Retinal pigment epithelial cell (primary cell): Measurements from ENCODE around the gene EGFL7.

Experiments
- DNase-seq: peaks from one replicate; pipeline ENCODE4 v3.0.0-alpha.2; 2010; ENCODE audit warnings: low read depth
- H3K4me3 ChIP-seq: 2 replicates; pipeline ENCODE4 v1.5.1; 2011; ENCODE audit warnings: mild to moderate bottlenecking, low read length, control low read depth, moderate library complexity
- CTCF ChIP-seq: conservative IDR thresholded peaks from 2 replicates; pipeline ENCODE4 v1.5.1; 2011; ENCODE audit warnings: low read depth, low read length, control low read depth, inconsistent platforms

EGFL7 gene

GRCh38 chr9:136688274-136689107 is 25.8 kb downstream of the EGFL7 start:
- no peak for TF ChIP-seq CTCF
- no peak for DNase-seq
- H3K4me3 ChIP-seq, result no peak overlapping the region

- TF ChIP-seq CTCF, result no peak
- no peak overlapping the region for H3K4me3 ChIP-seq
- DNase-seq, result no peak
These were observed 26.4 kb downstream of the EGFL7 start for GRCh38 chr9:136689108-136689460.

GRCh38 chr9:136690104-136690805 is 27.5 kb downstream of the EGFL7 start:
- H3K4me3 ChIP-seq, result no peak overlapping the region
- TF ChIP-seq CTCF, result no peak

GRCh38 chr9:136690806-136691261 is 28.1 kb downstream of the EGFL7 start:
- H3K4me3 ChIP-seq, result no peak overlapping the region
- no peak for DNase-seq
- no peak for TF ChIP-seq CTCF

More at GRCh38 chr9:136690104-136690805, 27.5 kb downstream of the EGFL7 start:
- DNase-seq, result no peak

- no peak for TF ChIP-seq CTCF
- no peak for DNase-seq
- H3K4me3 ChIP-seq, result no peak overlapping the region
These were observed 28.8 kb downstream of the EGFL7 start for GRCh38 chr9:136691316-136692184.

- no peak overlapping the region for H3K4me3 ChIP-seq
- no peak for TF ChIP-seq CTCF
- DNase-seq, result no peak
These were observed 29.7 kb downstream of the EGFL7 start for GRCh38 chr9:136692185-136693134.
